Measurements from ENCODE around the gene ABCA5. TPM values are rescaled to one million over a fixed set of nuclear protein-coding genes. Genes with fewer than 3 reads are reported as not detected.

ABCA5 gene
- total RNA-seq, 4 donors from 2014 or later, result 36.9 to 63.3 (median 46.5) TPM

DNA sequence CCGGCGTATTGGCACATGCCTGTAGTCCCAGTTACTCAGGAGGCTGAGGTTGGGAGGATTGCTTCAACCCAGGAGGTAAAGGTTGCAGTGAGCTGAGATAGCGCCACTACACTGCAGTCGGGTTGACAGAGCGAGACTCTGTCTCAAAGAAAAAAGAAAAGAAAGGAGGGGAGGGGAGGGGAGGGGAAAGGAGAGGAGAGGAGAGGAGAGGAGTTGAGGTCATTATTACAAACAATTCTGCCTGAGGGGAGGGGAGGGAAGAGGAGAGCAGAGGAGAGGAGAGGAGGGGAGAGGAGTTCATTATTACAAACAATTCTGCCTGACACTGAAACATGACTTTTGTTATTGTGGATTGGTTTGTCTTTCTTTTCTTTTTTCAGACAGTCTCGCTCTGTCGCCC is 19.8 kb upstream of the ABCA5 start:
- WGBS, 2 donors, result 90 to 91% methylated on average over 7 of the region's 7 CpGs
- TF ChIP-seq, protein P1, sequence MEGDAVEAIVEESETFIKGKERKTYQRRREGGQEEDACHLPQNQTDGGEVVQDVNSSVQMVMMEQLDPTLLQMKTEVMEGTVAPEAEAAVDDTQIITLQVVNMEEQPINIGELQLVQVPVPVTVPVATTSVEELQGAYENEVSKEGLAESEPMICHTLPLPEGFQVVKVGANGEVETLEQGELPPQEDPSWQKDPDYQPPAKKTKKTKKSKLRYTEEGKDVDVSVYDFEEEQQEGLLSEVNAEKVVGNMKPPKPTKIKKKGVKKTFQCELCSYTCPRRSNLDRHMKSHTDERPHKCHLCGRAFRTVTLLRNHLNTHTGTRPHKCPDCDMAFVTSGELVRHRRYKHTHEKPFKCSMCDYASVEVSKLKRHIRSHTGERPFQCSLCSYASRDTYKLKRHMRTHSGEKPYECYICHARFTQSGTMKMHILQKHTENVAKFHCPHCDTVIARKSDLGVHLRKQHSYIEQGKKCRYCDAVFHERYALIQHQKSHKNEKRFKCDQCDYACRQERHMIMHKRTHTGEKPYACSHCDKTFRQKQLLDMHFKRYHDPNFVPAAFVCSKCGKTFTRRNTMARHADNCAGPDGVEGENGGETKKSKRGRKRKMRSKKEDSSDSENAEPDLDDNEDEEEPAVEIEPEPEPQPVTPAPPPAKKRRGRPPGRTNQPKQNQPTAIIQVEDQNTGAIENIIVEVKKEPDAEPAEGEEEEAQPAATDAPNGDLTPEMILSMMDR (IDR thresholded peaks at IDR 0.05), result no peak
- TF ChIP-seq POLR2A (IDR thresholded peaks at IDR 0.05), result no peak

DNA sequence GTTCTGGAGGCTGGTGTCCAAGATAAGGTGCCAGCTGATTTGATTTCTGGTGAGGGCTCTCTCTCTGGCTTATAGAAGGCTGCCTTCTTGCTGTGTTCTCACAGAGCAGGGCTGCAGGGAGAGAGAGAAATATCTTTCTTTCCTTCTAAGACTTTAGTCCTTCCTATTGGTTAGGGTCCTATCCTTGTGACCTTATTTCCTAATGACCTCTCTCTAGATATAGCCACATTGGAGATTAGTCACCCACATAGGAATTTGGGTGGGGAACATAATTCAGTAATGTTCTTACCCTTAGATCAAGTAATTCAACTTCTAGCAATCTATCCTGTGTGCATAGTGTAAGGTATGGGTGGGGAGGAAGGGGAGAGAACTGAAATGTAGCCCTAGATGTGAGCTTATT is 18.0 kb upstream of the ABCA5 start:
- intact Hi-C loops (cut with DNase I; ENCODE audit: low total_unique reads), result no loop called here
- H3K4me3 ChIP-seq (ENCODE audit: low read depth, poor library complexity, severe bottlenecking), result no peak overlapping the region
- DNase-seq (ENCODE audit: low spot score in 2 of 2), result no peak
- no peak for TF ChIP-seq POLR2A (IDR thresholded peaks at IDR 0.05)
- TF ChIP-seq, protein P1 (IDR thresholded peaks at IDR 0.05), result no peak

More for the DNA sequence above, 19.8 kb upstream of the ABCA5 start:
- no peak for DNase-seq (ENCODE audit: low spot score in 2 of 2)
- no peak overlapping the region for H3K4me3 ChIP-seq (ENCODE audit: low read depth, poor library complexity, severe bottlenecking)
- intact Hi-C loops (cut with DNase I; ENCODE audit: low total_unique reads), result no loop called here

DNA sequence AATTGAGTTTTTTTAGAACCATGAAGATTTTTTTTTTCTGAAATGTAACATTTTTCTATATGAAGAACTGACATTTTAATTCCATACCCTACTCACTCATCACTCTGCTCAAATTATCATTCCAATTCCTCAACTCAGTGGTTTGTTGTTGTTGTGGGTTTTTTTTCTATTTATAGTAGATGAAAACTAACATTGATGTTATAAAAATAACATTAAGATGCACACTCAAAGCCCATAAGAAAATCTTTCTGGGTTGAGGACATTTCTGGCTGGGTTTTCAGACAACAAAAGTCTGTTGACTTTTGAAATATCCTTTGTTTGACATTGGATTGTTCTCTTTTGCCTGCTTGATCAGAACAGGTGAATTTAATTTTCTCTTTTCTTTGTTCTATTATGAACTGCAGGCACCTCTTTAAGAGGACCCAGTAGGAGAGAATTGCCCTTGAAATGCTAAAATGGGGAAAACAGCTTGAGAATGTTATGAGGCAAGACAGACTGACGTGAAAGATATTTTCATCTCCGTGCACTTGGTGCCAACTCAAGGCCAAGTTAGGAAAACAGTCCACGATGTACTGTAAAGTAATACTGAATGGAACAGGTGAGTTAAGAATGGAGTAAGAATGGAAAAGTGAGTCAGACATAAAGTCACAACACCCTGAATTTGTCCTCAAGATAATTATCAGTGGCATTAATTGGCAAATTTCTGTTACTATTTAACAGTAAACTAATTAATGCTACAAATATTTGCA is 16.1 kb upstream of the ABCA5 start:
- DNase-seq (ENCODE audit: low spot score in 2 of 2), result no peak
- intact Hi-C loops (cut with DNase I; ENCODE audit: low total_unique reads), result no loop called here
- 28 to 34% methylated on average over 3 of the region's 3 CpGs for WGBS, 2 donors
- no peak for TF ChIP-seq POLR2A (IDR thresholded peaks at IDR 0.05)
- TF ChIP-seq, protein P1 (IDR thresholded peaks at IDR 0.05), result no peak
- no peak overlapping the region for H3K4me3 ChIP-seq (ENCODE audit: low read depth, poor library complexity, severe bottlenecking)

DNA sequence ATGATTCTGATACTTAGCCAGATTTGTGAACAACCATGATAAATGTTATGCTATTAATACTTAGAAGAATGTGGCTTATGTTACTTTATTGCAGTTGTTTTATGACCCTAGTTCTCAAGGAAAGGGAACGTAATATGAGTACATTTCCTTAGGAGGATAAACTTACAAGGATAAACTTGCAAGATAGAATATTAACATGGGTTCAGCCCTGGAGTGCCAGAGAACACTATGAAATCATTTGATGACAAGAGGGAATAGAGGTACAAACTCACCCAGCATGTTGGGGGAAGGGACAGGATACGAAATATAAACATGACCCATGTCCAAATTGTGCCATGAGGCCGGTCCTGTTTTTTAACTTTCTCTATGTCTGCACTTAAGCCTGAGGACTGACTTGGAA is 13.0 kb upstream of the ABCA5 start:
- H3K4me3 ChIP-seq (ENCODE audit: low read depth, poor library complexity, severe bottlenecking), result no peak overlapping the region
- no peak for TF ChIP-seq POLR2A (IDR thresholded peaks at IDR 0.05)
- DNase-seq (ENCODE audit: low spot score in 2 of 2), result no peak
- WGBS, 2 donors, result 52 to 55% methylated on average over 3 of the region's 3 CpGs
- intact Hi-C loops (cut with DNase I; ENCODE audit: low total_unique reads), result no loop called here

DNA sequence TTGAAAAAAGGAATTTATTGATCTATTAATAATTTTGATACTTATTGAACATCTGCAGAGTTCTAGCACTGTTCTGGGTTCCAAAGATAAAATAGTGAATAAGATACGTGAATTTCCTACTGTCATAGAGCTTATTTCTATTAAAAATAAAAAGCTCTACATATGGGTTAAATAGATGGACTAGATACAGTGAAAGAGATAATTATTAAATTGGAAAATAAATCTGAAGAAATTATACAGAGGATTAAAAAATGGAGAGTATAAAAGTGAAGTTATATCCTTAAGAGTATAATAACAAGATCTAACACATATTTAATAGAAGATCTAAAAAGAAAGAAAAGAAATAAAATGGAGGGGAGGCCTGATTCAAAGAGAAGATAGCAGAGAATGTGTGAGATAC is 10.1 kb upstream of the ABCA5 start:
- WGBS, 2 donors, result 93 to 98% methylated on average over 1 of the region's 1 CpG
- no peak for DNase-seq (ENCODE audit: low spot score in 2 of 2)
- no peak for TF ChIP-seq POLR2A (IDR thresholded peaks at IDR 0.05)
- TF ChIP-seq, protein P1 (IDR thresholded peaks at IDR 0.05), result no peak
- no peak overlapping the region for H3K4me3 ChIP-seq (ENCODE audit: low read depth, poor library complexity, severe bottlenecking)
- intact Hi-C loops (cut with DNase I; ENCODE audit: low total_unique reads), result no loop called here

DNA sequence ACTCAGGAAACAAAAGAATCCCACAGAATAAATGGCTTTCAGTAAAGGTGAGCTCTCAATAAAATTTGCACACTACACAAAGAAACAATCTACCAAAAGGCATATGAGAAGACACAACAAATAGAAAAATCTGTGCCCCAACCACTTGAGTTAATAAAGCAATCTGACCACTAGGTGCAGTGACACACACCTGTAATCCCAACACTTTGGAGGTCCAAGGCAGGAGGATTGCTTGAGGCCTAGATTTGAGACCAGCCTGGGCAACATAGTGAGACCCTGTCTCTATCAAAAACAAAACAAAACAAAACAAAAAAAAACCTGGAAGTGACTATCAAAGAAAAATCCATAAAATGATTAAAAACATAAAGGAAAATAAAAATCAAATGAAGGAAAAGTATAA is 9.6 kb upstream of the ABCA5 start:
- H3K4me3 ChIP-seq (ENCODE audit: low read depth, poor library complexity, severe bottlenecking), result no peak overlapping the region
- intact Hi-C loops (cut with DNase I; ENCODE audit: low total_unique reads), result no loop called here
- TF ChIP-seq, protein P1 (IDR thresholded peaks at IDR 0.05), result no peak
- no peak for TF ChIP-seq POLR2A (IDR thresholded peaks at IDR 0.05)
- DNase-seq (ENCODE audit: low spot score in 2 of 2), result no peak
